Measurements from ENCODE around the gene ADCY5.

The ADCY5 gene

DNA sequence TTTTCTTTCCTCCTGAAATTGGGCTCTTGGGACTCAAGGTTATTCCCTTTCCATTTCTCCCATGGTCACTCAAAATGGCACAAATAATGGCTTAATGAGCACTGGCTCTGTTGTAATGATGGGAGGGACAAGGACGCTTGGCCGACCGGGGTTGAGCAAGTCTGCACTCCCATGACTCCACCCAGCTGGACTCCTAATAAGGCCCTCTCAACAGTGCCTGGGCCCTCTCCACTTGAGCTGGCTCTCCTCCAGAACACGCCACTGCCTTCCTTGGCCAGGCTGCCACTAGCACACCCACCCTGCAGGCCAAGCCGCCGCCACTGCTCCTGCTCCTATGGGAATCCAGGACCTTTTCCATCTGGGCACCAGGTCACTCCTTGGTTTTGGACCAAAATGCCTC, 42.3 kb downstream of the ADCY5 start:
- DNase-seq (ENCODE audit: low read depth, low spot score) = no peak

DNA sequence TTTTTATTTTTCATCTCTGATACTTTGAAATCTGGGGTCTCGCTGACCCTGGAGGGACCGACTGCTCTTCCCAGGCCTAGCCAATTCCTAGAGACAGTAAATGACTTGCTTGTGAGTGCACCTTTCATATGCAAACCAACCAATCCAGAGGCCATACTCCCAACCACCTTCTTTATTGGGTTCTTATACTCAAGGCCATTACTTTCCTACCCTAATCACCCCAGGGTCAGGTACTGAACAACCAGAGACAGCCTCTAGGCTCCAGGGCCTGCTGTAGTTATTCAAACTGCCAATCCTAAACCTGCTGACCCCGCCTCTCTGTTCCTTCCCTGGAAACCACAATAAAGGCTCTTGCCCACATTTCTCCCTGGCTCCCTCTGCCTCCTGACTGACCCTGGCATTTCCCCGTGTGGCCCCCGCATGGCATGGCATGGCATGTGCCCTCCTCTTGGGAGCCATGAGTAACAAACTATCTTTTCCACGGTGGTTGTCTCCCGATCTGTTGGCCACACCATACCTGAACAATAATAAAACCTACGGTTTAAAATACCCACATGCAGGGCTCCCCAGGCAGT, 42.9 kb downstream of the ADCY5 start:
- DNase-seq (ENCODE audit: low read depth, low spot score) = no peak

DNA sequence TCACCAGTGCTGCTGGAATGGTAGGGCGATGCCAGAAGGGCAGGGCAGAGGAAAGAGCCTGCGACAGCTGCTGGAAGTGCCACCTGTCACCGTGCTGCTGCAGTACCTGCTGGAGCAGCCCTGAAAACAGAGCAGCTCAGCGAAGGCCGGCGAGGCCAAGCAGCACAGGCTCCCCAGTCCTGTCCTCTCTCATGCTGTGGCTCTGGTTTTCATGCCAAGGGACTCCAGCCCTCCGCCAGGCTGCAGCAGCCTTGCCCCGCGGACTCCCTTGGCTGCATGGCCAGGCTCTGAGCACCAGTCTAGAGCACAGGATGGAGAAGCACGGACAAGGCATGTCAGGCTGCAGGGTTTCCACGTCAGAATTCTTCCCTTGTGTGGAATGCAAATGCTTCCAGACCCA, 43.9 kb downstream of the ADCY5 start:
- DNase-seq (ENCODE audit: low read depth, low spot score) = no peak

DNA sequence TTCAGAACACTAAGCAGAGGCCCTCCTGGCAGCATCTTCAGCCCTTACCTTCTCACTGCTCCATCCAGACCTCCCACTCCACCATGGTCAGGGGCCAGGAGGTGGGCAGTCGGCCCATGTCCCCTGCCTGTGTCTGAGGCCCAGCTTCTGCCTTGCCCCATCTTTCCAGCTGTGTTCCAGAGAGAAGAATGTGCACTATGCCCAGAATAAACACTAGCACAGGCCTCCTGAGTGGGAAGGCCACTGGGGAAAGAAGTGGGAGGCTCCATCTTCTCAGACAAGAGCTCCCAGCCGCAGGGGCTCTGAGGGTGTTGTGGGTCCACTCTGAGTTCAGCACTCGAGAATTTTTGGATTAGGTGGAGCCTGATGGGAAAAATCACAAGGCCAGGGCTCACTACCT, 44.5 kb downstream of the ADCY5 start:
- DNase-seq (ENCODE audit: low read depth, low spot score) = no peak

DNA sequence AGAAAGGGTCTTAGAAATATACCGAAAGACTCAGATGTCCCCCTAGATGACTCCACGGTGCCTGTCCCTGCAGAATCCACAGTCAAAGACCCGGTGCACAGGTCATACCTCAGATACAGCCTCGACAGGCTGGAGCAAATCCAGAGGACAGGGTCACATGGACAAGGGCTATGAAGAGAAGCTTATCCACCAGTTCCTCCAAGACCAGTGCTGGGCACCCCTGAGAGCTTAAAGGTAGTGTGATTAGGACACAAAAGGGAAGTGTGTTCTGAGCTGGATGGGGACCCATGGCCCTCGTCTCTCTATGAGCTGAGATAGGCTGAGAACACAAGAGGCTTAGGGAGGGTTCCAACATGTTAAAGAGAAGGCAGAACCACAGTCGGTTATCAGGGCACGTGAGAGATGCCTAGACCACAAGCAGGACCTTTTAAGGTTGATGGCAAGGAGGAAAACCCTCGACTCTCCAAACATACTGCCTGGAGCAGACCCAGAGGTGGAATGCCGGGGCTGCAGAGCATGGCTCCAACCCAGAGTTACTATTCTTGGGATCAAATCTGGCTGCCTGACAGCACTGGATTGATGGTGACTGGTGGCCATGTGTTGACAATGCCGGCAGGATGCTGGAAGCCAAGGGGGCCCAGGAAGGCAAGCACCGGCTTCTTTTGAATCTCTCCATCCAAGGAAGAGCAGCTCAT, 46.9 kb downstream of the ADCY5 start:
- no peak for DNase-seq (ENCODE audit: low read depth, low spot score)

DNA sequence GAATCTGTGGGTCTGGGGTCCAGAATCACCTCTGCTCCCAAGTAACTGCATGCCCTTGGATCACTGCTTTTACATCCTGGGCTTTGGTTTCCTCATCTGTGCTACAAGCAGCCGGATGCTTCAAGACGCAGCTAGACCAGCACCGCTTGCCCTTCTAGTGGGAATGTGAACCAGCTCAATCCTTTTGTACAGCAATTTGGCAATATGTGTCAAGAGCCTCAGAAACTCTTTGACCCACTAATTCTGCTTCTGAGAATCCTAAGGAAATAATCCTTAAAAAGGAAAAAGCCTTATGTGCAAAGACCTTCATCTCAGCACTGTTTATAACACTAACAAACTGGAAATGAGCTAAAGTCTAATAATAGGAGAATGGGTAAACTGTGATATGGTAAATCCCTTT, 48.7 kb downstream of the ADCY5 start:
- DNase-seq (ENCODE audit: low read depth, low spot score) = no peak

- no peak for DNase-seq (ENCODE audit: low read depth, low spot score)
Observed at GRCh38 chr3:123399653-123400052, 49.2 kb downstream of the ADCY5 start.

DNA sequence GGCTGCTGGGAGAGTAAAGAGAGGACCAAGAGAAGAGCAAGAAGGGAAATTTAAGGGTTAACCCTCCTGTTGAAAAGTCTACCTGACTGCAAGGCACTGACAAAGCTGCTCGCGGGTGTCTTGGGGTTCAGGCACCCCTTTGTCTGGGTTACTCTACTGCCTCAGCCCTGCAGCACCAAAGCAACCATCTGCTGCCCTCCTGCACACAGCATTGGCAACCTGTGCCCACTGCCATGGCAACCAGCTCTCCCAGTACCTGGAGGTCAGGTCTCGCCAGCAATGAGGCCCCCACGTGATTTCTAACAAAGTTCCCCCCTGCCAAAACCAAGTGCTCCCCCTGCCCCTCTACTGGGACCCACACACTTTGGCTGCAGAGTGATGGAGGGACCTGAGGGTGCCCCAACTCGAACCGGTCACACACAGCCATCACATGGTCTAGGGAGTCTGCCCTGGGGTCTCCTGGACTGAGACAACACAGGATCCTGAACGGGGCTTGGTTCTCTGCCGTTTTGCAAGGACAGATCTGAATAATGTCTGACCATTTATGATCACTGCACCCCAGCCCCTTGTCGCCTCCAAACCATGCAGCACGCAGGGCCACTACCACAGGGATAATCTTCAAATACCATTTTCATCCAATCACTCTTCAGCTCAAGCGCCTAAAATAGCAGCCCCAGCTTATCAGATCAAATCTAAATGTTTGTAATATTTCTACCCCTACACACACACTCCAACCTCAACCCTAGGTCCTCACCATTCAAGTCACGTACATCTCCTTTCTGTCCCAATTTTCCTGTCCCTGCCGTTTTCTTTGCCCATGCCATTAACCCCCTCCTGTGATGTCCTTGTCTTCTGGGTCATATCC, 50.7 kb downstream of the ADCY5 start:
- DNase-seq (ENCODE audit: low read depth, low spot score) = no peak

DNA sequence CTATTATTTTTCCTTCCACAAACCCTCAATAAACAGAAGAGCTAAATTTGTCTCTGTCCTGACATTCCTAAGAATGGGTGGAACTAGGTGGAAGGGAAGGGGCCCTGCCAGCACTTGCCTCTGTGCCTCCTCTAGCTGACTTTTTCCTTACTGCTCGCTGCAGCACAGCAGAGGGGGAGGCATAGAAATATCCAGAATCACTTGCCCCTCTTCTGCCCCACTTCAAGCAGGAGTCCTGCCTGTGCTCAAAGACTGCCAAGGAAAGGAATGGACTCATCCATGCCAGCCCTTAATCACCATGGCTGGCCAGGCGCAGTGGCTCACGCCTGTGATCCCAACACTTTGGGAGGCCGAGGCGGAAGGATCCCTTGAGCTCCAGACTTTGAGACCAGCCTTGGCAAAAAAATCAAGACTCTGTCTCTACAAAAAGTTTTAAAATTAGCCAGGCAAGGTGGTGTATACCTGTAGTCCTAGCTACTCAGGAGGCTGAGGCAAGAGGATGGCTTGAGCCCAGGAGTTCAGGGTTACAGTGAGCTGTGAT, 51.8 kb downstream of the ADCY5 start:
- no peak for DNase-seq (ENCODE audit: low read depth, low spot score)

DNA sequence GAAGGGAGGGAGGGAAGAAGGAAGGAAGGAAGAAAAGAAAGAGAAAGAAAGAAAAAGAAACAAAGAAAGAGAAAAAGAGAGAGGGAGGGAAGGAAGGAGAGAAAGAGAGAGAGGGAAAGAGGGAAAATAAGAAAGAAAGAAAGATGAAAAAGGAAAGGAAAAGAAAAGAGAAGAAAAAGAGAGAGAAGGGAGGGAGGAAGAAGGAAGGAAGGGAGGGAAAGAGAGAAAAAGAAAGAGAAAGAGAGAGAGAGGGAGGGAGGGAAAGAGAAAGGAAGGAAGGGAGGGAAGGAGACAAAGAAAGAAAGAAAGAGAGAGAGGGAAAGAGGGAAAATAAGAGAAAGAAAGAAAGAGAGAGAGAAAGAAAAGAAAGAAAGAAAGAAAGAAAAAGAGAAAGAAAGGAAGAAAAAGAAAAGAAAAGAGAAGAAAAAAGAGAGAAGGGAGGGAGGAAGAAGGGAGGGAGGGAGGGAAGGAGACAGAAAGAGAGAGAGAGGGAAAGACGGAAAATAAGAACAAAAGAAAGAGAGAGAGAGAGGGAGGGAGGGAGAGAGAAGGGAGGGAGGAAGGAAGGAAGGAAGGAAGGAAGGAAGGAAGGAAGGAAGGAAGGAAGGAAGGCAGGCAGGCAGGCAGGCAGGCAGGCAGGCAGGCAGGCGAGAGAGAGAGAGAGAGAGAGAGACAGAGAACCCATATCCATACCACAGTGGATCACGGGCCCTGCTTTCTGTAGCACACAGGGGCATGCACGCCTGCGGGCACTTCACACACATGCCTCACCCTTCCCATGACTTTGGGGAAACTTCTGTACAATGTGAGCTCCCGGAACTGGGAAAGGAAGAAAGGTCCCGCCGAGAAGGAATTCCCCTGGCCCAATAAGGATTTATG, 52.5 kb downstream of the ADCY5 start:
- DNase-seq (ENCODE audit: low read depth, low spot score) = no peak

DNA sequence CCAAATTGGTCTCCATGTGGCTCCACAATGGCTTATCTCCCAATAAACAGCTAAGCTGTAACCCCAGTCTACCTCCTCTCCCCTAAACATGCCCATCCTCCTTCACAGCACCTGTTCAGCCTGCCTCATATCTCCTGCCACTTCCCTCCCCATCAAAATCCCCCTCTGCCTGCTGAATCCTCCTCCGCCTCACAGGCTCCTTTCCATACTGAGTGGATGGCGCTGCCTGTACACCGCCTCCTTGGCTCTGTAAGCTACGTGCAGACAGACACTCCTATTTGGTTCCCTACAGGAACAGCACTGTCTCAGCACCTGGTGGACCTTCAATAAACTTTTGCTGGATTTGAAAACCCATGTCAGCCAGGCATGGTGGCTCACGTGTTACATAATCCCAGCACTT, 53.7 kb downstream of the ADCY5 start:
- DNase-seq (ENCODE audit: low read depth, low spot score) = no peak

DNA sequence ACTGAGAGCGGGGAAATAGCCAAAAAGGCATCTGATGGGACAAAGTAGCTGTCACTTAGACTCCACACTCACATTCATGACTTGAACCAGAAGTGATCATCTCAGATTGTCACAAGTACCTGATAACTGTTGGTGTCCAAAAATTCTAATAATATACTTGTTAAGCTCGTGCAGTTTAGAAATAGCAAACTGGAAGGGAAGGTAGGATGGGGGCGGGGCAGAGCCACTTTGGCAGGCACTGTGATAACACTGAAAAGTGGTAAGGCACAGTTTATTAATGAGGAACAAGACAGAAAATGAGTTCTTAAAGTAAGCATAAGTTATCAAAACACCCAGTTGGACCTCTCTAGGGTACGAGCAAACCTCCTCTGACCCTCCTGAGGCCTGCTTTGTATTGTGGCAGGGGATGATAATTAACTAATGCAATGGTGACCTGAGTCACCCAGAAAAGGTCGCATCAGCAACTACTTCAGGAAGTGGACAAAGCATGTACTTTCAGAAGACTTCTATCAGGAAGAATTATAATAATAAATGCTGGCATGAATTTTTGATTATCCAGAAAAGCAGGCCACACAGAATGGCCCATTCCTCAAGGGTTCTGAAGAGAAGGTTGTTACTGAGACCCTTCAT, 54.4 kb downstream of the ADCY5 start:
- DNase-seq (ENCODE audit: low read depth, low spot score) = no peak

GRCh38 chr3:123392871-123393620, 55.8 kb downstream of the ADCY5 start:
- DNase-seq (ENCODE audit: low read depth, low spot score) = no peak

GRCh38 chr3:123392368-123392767, 56.5 kb downstream of the ADCY5 start:
- no peak for DNase-seq (ENCODE audit: low read depth, low spot score)

GRCh38 chr3:123390865-123391600, 57.9 kb downstream of the ADCY5 start:
- DNase-seq (ENCODE audit: low read depth, low spot score) = no peak

GRCh38 chr3:123389628-123389918, 59.3 kb downstream of the ADCY5 start:
- no peak for DNase-seq (ENCODE audit: low read depth, low spot score)

DNA sequence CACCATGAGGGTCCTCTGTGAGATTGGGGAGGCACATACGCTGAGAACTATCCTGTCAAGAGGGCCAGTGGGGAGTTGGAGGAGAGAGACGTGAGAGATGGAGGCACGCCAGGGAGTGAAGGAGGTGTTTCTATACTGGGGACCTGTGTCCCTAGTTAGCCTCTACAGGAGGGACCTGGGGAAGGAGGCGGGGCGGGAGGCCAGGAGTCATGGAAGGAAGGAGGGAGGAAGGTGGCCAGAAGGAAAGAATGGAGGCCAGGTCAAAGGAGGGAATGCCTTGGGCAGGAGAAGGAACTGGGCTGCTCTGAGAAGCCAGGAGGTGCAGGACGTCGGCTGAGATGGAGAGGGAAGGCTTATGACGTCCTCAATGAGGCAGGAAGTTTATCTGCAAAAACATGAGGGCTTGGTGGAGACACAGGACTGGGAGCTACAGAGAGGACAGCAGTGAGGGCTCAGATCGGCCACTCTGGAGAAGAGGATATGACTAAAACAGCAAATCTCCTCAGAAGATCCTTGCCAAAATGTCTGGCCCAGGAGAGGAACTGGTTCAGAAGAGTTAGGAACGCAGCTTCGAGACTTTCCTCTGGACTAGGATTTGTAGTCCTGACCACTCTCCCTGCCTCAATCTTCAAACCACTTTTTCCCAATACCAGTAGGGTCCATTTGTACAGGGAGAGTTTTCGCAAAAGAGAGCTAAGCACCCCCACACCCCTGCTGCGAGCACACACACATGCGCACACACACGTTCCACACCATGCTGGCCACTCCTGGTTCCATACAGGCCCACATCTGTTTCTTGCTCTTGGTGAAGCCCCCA, 59.9 kb downstream of the ADCY5 start:
- no peak for DNase-seq (ENCODE audit: low read depth, low spot score)

DNA sequence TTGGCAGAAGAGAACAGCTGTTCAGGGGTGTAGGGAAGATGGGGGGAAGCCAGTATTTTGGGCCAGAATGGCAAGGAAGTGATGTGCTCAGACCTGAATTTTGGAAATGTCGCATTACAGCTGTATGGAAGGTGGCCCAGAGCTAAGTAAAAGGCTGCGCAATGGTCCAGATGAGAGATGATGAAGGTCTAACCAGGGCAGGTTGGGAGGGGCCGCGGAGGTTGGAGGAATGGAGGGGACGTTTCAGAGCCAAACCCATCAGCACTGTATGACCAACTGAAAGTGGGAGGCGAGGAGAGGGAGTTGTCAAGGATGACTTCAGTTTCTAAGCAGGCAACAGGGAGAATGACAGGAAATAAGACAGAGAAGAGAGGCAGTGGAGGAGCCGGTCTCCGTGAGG, 60.8 kb downstream of the ADCY5 start:
- DNase-seq (ENCODE audit: low read depth, low spot score) = no peak

DNA sequence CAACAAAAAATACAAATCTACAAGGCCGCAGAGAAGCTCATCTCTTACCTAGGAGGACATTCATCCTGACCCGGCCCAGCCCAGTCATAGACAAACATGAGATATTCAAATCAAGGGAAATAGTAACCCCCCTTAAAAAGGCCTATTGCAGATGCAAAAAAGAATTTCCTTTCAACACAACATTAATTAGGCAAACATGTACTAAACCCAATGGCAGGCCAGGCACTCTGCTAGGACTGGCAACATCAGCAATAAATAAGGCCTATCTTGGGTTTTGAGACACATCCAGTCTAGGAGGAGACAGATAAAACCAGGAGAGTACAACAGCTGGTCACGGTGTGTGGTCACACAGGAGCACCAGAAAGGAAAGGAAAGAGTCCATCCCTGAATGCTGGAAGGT, 61.4 kb downstream of the ADCY5 start:
- DNase-seq (ENCODE audit: low read depth, low spot score) = no peak
